ENCODE results near the gene DNM2. TPM values are rescaled to one million over a fixed set of nuclear protein-coding genes. Genes with fewer than 3 reads are reported as not detected.

Gene DNM2
- total RNA-seq, 1 experiment from 2014 or later, result 125 TPM

DNA sequence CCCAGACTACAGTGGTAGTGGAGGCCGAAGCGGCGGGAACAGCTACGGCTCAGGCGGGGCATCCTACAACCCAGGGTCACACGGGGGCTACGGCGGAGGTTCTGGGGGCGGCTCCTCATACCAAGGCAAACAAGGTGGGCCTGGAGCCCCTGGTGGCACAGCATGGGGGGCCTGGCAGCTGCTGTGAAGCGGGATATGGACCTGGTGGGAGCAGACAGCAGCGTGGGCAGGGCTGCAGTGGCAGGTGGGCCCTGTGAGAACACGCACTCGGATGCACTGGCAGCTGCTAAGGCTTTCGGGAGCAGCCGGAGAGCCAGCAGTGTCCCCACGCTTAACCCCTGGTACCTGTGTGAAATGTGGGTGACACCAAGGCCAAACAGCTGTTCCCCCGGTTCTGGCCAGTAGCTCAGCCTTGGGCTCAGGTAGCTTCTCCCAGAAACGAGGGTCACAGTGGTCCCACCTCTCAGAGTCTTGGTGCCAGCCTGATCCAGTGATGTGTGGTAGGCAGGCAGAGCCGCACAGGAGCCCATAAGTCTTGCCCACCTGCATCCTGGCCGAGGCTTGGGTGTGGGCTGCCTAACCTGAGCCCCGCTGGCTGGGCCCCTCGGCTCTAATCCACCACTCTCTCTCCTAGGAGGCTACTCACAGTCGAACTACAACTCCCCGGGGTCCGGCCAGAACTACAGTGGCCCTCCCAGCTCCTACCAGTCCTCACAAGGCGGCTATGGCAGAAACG lies 29.2 kb upstream of the DNM2 start:
- Histone ChIP-seq H3K4me1 (ENCODE audit: control insufficient read depth, insufficient read depth, low read length) (no peaks in the 10 kb centered on the region), H3K27me3 (ENCODE audit: control insufficient read depth, insufficient read depth, low read length) (no peaks in the 10 kb centered on the region), H3K4me3 (ENCODE audit: low read depth in 2 of 2, low read length in 2 of 2) (no peak overlapping the region), H3K9me3 (ENCODE audit: control insufficient read depth, insufficient read depth, low read depth, low read length) (no peaks in the 10 kb centered on the region), H3K27ac (ENCODE audit: low read length) (no peak overlapping the region), H3K36me3 (ENCODE audit: control insufficient read depth, insufficient read depth, low read length) (peaks cover 10% of the 10 kb centered on the region)
- DNase-seq (ENCODE audit: low read depth, low spot score) (no peak), ATAC-seq (no peak)
- POLR2A ChIA-PET, result no interaction called here
- in situ Hi-C loops (cut with HindIII; ENCODE audit: low pct_unique_long_range_greater_than_20kb, low sequenced_read_pairs), result no loop called here
- CTCF ChIA-PET, result no interaction called here
- intact Hi-C loops (cut with micrococcal nuclease; ENCODE audit: unreplicated experiment), result no loop called here
- TF ChIP-seq, protein P1, sequence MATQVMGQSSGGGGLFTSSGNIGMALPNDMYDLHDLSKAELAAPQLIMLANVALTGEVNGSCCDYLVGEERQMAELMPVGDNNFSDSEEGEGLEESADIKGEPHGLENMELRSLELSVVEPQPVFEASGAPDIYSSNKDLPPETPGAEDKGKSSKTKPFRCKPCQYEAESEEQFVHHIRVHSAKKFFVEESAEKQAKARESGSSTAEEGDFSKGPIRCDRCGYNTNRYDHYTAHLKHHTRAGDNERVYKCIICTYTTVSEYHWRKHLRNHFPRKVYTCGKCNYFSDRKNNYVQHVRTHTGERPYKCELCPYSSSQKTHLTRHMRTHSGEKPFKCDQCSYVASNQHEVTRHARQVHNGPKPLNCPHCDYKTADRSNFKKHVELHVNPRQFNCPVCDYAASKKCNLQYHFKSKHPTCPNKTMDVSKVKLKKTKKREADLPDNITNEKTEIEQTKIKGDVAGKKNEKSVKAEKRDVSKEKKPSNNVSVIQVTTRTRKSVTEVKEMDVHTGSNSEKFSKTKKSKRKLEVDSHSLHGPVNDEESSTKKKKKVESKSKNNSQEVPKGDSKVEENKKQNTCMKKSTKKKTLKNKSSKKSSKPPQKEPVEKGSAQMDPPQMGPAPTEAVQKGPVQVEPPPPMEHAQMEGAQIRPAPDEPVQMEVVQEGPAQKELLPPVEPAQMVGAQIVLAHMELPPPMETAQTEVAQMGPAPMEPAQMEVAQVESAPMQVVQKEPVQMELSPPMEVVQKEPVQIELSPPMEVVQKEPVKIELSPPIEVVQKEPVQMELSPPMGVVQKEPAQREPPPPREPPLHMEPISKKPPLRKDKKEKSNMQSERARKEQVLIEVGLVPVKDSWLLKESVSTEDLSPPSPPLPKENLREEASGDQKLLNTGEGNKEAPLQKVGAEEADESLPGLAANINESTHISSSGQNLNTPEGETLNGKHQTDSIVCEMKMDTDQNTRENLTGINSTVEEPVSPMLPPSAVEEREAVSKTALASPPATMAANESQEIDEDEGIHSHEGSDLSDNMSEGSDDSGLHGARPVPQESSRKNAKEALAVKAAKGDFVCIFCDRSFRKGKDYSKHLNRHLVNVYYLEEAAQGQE (IDR thresholded peaks at IDR 0.05; ENCODE audit: insufficient read depth in 1 of 2, low read depth in 2 of 2, low read length in 1 of 2), result no peak
- TF ChIP-seq, protein P2, sequence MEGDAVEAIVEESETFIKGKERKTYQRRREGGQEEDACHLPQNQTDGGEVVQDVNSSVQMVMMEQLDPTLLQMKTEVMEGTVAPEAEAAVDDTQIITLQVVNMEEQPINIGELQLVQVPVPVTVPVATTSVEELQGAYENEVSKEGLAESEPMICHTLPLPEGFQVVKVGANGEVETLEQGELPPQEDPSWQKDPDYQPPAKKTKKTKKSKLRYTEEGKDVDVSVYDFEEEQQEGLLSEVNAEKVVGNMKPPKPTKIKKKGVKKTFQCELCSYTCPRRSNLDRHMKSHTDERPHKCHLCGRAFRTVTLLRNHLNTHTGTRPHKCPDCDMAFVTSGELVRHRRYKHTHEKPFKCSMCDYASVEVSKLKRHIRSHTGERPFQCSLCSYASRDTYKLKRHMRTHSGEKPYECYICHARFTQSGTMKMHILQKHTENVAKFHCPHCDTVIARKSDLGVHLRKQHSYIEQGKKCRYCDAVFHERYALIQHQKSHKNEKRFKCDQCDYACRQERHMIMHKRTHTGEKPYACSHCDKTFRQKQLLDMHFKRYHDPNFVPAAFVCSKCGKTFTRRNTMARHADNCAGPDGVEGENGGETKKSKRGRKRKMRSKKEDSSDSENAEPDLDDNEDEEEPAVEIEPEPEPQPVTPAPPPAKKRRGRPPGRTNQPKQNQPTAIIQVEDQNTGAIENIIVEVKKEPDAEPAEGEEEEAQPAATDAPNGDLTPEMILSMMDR (IDR thresholded peaks at IDR 0.05), result no peak
- TF ChIP-seq TCF7L2 (IDR thresholded peaks at IDR 0.05; ENCODE audit: low read depth, low read length) (no peak), SIN3A (IDR thresholded peaks at IDR 0.05; ENCODE audit: borderline replicate concordance, insufficient read depth, low read depth, low read length) (no peak), POLR2AphosphoS5 (IDR thresholded peaks at IDR 0.05; ENCODE audit: low read depth, low read length) (no peak)
- BruUV-seq (replicated peaks), result no TSS peak

DNA sequence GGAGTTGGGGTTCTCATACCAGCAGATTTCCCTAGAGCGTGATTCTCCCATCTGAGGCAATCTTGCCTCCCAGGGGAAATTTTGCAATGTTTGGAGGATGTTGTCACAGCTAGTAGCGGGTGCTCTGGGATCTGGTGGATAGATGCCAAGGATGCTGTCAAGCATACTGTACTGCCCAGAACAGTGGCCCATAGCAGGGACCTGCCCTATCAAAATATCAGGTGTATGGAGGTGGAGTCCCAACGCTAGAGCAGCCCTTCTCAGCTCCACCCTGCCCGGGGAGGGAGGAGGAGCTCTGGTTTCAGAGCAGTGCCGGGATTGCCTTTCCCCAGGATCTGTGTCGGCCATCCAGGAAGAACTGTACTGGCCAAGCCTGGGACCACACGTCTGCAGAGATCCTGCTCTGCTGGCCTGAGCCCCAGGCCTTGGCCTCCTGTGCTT lies 27.5 kb upstream of the DNM2 start:
- no TSS peak for BruUV-seq (replicated peaks)
- Histone ChIP-seq H3K27ac (ENCODE audit: low read length) (no peak overlapping the region), H3K27me3 (ENCODE audit: control insufficient read depth, insufficient read depth, low read length) (no peaks in the 10 kb centered on the region), H3K4me1 (ENCODE audit: control insufficient read depth, insufficient read depth, low read length) (no peaks in the 10 kb centered on the region), H3K36me3 (ENCODE audit: control insufficient read depth, insufficient read depth, low read length) (peaks cover 4% of the 10 kb centered on the region), H3K9me3 (ENCODE audit: control insufficient read depth, insufficient read depth, low read depth, low read length) (no peaks in the 10 kb centered on the region), H3K4me3 (ENCODE audit: low read depth in 2 of 2, low read length in 2 of 2) (no peak overlapping the region)
- CTCF ChIA-PET, result interaction anchor here (0.7 kb wide), 1 partner anchor 9 kb away, joined by 3 read pairs; no protein-coding TSS in a partner anchor
- intact Hi-C loops (cut with micrococcal nuclease; ENCODE audit: unreplicated experiment) (no loop called here), in situ Hi-C loops (cut with HindIII; ENCODE audit: low pct_unique_long_range_greater_than_20kb, low sequenced_read_pairs) (no loop called here)
- no peak for ATAC-seq
- TF ChIP-seq, protein P2 (IDR thresholded peaks at IDR 0.05), result no peak
- no peak for TF ChIP-seq TCF7L2 (IDR thresholded peaks at IDR 0.05; ENCODE audit: low read depth, low read length)
- no peak for DNase-seq (ENCODE audit: low read depth, low spot score)
- POLR2A ChIA-PET, result no interaction called here
